DOHH2 (cell line): ENCODE measurements around the gene ANXA8.

Experiments used
- CTCF ChIP-seq: fragments of 200-600 bp; sonication (generic); IDR thresholded peaks from one replicate; pipeline ENCODE4 v1.5.1; 2014; ENCODE audit warnings: antibody characterized with exemption, mild to moderate bottlenecking, low read depth, low read length; ENCODE audit not compliant: poor library complexity, severe bottlenecking
- EZH2phosphoT487 ChIP-seq: fragments of 200-600 bp; sonication (generic); IDR thresholded peaks from 2 replicates; pipeline ENCODE4 v1.6.1; 2017; ENCODE audit warnings: borderline replicate concordance, mild to moderate bottlenecking, antibody characterized with exemption, low read length, moderate library complexity, mixed read lengths

- TF ChIP-seq CTCF, result no peak
- no peak for TF ChIP-seq EZH2phosphoT487
Measured at GRCh38 chr10:47449102-47449978, 34.6 kb downstream of the ANXA8 start.
